Retinal pigment epithelial cell (primary cell): Measurements from ENCODE around the gene CFB.
"Not testable (repeated sequence)": the region's sequence is repeated elsewhere in the genome, so short reads cannot be mapped to it uniquely, and the experiment has no call there.

Source experiments
- DNase-seq: peaks from one replicate; pipeline ENCODE4 v3.0.0-alpha.2; 2010; ENCODE audit warnings: low read depth
- H3K4me3 ChIP-seq: 2 replicates; pipeline ENCODE4 v1.5.1; 2011; ENCODE audit warnings: mild to moderate bottlenecking, low read length, control low read depth, moderate library complexity

Gene CFB

GRCh38 chr6:31996385-31996784 lies 50.5 kb downstream of the CFB start:
- not testable (repeated sequence) for H3K4me3 ChIP-seq

More at GRCh38 chr6:31996385-31996784, 50.5 kb downstream of the CFB start:
- DNase-seq: not testable (repeated sequence)
